ENCODE data around the gene PCCA.

The PCCA gene

GRCh38 chr13:100530671-100531213 lies 441.8 kb downstream of the PCCA start:
- TF ChIP-seq POLR2A (IDR thresholded peaks at IDR 0.05; ENCODE audit: low read depth, low read length) (no peak), POLR2AphosphoS5 (IDR thresholded peaks at IDR 0.05; ENCODE audit: low read depth, low read length) (no peak), TAF1 (IDR thresholded peaks at IDR 0.05; ENCODE audit: borderline replicate concordance, low read depth, low read length) (no peak)
- FAIRE-seq, result no peak
- DNase-seq (ENCODE audit: insufficient read length), result no peak

- TF ChIP-seq TAF1 (IDR thresholded peaks at IDR 0.05; ENCODE audit: borderline replicate concordance, low read depth, low read length) (no peak), POLR2AphosphoS5 (IDR thresholded peaks at IDR 0.05; ENCODE audit: low read depth, low read length) (no peak)
- no peak for DNase-seq (ENCODE audit: insufficient read length)
- no peak for FAIRE-seq
Observed at GRCh38 chr13:100532090-100532766, 443.3 kb downstream of the PCCA start.

- no peak for TF ChIP-seq POLR2A (IDR thresholded peaks at IDR 0.05; ENCODE audit: low read depth, low read length)
- no peak for DNase-seq (ENCODE audit: insufficient read length)
- no peak for FAIRE-seq
Observed at GRCh38 chr13:100532836-100533435, 444.0 kb downstream of the PCCA start.

GRCh38 chr13:100533588-100534041 lies 444.7 kb downstream of the PCCA start:
- DNase-seq (ENCODE audit: insufficient read length) (no peak), FAIRE-seq (no peak)

GRCh38 chr13:100534147-100534843 lies 445.4 kb downstream of the PCCA start:
- TF ChIP-seq POLR2A (IDR thresholded peaks at IDR 0.05; ENCODE audit: low read depth, low read length), result no peak
- TF ChIP-seq POLR2AphosphoS5 (IDR thresholded peaks at IDR 0.05; ENCODE audit: low read depth, low read length), result no peak
- TF ChIP-seq TAF1 (IDR thresholded peaks at IDR 0.05; ENCODE audit: borderline replicate concordance, low read depth, low read length), result no peak
- DNase-seq (ENCODE audit: insufficient read length) (no peak), FAIRE-seq (no peak)

More at GRCh38 chr13:100533588-100534041, 444.7 kb downstream of the PCCA start:
- no peak for TF ChIP-seq POLR2AphosphoS5 (IDR thresholded peaks at IDR 0.05; ENCODE audit: low read depth, low read length)
- no peak for TF ChIP-seq POLR2A (IDR thresholded peaks at IDR 0.05; ENCODE audit: low read depth, low read length)
- TF ChIP-seq TAF1 (IDR thresholded peaks at IDR 0.05; ENCODE audit: borderline replicate concordance, low read depth, low read length), result no peak

GRCh38 chr13:100534911-100535310 lies 446.0 kb downstream of the PCCA start:
- no peak for TF ChIP-seq TAF1 (IDR thresholded peaks at IDR 0.05; ENCODE audit: borderline replicate concordance, low read depth, low read length)
- TF ChIP-seq POLR2AphosphoS5 (IDR thresholded peaks at IDR 0.05; ENCODE audit: low read depth, low read length), result no peak
- DNase-seq (ENCODE audit: insufficient read length) (no peak), FAIRE-seq (no peak)

GRCh38 chr13:100535426-100536135 lies 446.7 kb downstream of the PCCA start:
- no peak for DNase-seq (ENCODE audit: insufficient read length)
- FAIRE-seq, result no peak
- no peak for TF ChIP-seq POLR2A (IDR thresholded peaks at IDR 0.05; ENCODE audit: low read depth, low read length)

- DNase-seq (ENCODE audit: insufficient read length), result no peak
- no peak for FAIRE-seq
- TF ChIP-seq TAF1 (IDR thresholded peaks at IDR 0.05; ENCODE audit: borderline replicate concordance, low read depth, low read length), result no peak
Observed at GRCh38 chr13:100536643-100537180, 447.8 kb downstream of the PCCA start.

GRCh38 chr13:100537486-100537885 lies 448.6 kb downstream of the PCCA start:
- no peak for FAIRE-seq
- no peak for DNase-seq (ENCODE audit: insufficient read length)
- TF ChIP-seq POLR2AphosphoS5 (IDR thresholded peaks at IDR 0.05; ENCODE audit: low read depth, low read length) (no peak), POLR2A (IDR thresholded peaks at IDR 0.05; ENCODE audit: low read depth, low read length) (no peak), TAF1 (IDR thresholded peaks at IDR 0.05; ENCODE audit: borderline replicate concordance, low read depth, low read length) (no peak)

- DNase-seq (ENCODE audit: insufficient read length) (no peak), FAIRE-seq (no peak)
- no peak for TF ChIP-seq TAF1 (IDR thresholded peaks at IDR 0.05; ENCODE audit: borderline replicate concordance, low read depth, low read length)
- TF ChIP-seq POLR2A (IDR thresholded peaks at IDR 0.05; ENCODE audit: low read depth, low read length), result no peak
- no peak for TF ChIP-seq POLR2AphosphoS5 (IDR thresholded peaks at IDR 0.05; ENCODE audit: low read depth, low read length)
Observed at GRCh38 chr13:100537951-100538462, 449.1 kb downstream of the PCCA start.

GRCh38 chr13:100540621-100541020 lies 451.7 kb downstream of the PCCA start:
- TF ChIP-seq POLR2AphosphoS5 (IDR thresholded peaks at IDR 0.05; ENCODE audit: low read depth, low read length) (no peak), POLR2A (IDR thresholded peaks at IDR 0.05; ENCODE audit: low read depth, low read length) (no peak), TAF1 (IDR thresholded peaks at IDR 0.05; ENCODE audit: borderline replicate concordance, low read depth, low read length) (no peak)
- FAIRE-seq, result no peak

More at GRCh38 chr13:100540621-100541020, 451.7 kb downstream of the PCCA start:
- DNase-seq (ENCODE audit: insufficient read length), result no peak

Data from GM12892 (cell line).